K562 (cell line): Measurements from ENCODE around the gene PKD2. TPM values are rescaled to one million over a fixed set of nuclear protein-coding genes. Genes with fewer than 3 reads are reported as not detected.

Source experiments
- CBFA2T2 ChIP-seq: fragments of 450-650 bp; conservative IDR thresholded peaks from 2 replicates; pipeline ENCODE4 v1.6.1; 2017; ENCODE audit warnings: mild to moderate bottlenecking
- DIDO1 ChIP-seq: fragments of 450-650 bp; IDR thresholded peaks from 2 replicates; pipeline ENCODE4 v1.6.1; 2016; ENCODE audit warnings: low read depth, missing biosample characterization, missing genetic modification characterization
- E2F3 ChIP-seq: fragments of 250-450 bp; sonication (Bioruptor Pico); IDR thresholded peaks from 2 replicates; pipeline ENCODE4 v1.4.0; 2020; ENCODE audit warnings: mild to moderate bottlenecking
- HDAC6 ChIP-seq: IDR thresholded peaks from 2 replicates; pipeline ENCODE4 v1.6.1; 2012; ENCODE audit warnings: low read depth, mild to moderate bottlenecking, control low read depth, inconsistent platforms, low read length, moderate library complexity
- NONO ChIP-seq, 2 experiments: fragments of 200-400 bp in 1 of 2; fragments of 450-650 bp in 1 of 2; formaldehyde crosslinking in 1 of 2; IDR thresholded peaks; 2 replicates each; pipeline ENCODE4 v1.6.1; 2017; ENCODE audit warnings: low read depth in 2 of 2, mild to moderate bottlenecking in 2 of 2, moderate library complexity in 2 of 2, low read length in 1 of 2
- TAF1 ChIP-seq: IDR thresholded peaks from 2 replicates; pipeline ENCODE4 v1.6.1; 2011; ENCODE audit warnings: mild to moderate bottlenecking, low read length, moderate library complexity; ENCODE audit not compliant: insufficient read depth, control insufficient read depth, severe bottlenecking; ENCODE audit errors: extremely low read depth
- THRAP3 ChIP-seq: fragments of 450-650 bp; IDR thresholded peaks from 2 replicates; pipeline ENCODE4 v1.6.1; 2016; ENCODE audit warnings: mild to moderate bottlenecking, inconsistent platforms, borderline replicate concordance
- ZC3H4 ChIP-seq: sonication (generic); formaldehyde crosslinking; IDR thresholded peaks from 2 replicates; pipeline ENCODE4 v1.9.0; 2021; ENCODE audit warnings: missing genetic modification reagents, borderline replicate concordance
- ZFX ChIP-seq: sonication (generic); formaldehyde crosslinking; IDR thresholded peaks from 2 replicates; pipeline ENCODE4 v1.8.0; 2022; ENCODE audit warnings: mild to moderate bottlenecking, missing genetic modification reagents, moderate library complexity
- ZNF444 ChIP-seq: fragments of 250-450 bp; sonication (Bioruptor Pico); IDR thresholded peaks from 2 replicates; pipeline ENCODE4 v1.4.0; 2020; ENCODE audit warnings: mild to moderate bottlenecking, moderate library complexity
- ZNF707 ChIP-seq: fragments of 250-450 bp; sonication (Bioruptor Pico); conservative IDR thresholded peaks from 2 replicates; pipeline ENCODE4 v1.8.0; 2022; ENCODE audit warnings: inconsistent platforms, mild to moderate bottlenecking, moderate library complexity
- polyA plus RNA-seq, 8 experiments: library from polyadenylated mRNA; depleted of rRNA in 4 of 8; stranded (reverse) in 5 of 8; unstranded in 3 of 8; fragments of >200 nt; fragmentation: Nextera tagmentation in 2 of 8; fragmentation: Illumina TruSeq in 1 of 8; extraction: Ambion mirVana in 2 of 8; extraction: Trizol in 1 of 8; gene quantifications; 2 replicates each; pipeline versions ENCODE4 v1.2.1 to v1.2.3, GENCODE V29; 2011 to 2014; ENCODE audit warnings: inconsistent platforms in 1 of 8, missing spikeins in 1 of 8
- total RNA-seq, 7 experiments: library from RNA; depleted of rRNA in 6 of 7; stranded (reverse); fragments of >200 nt in 6 of 7; fragmentation: Illumina TruSeq in 2 of 7; extraction: Trizol in 2 of 7; gene quantifications; 2 replicates each; pipeline versions ENCODE4 v1.2.1 to v1.2.3, GENCODE V29; 2011 to 2021; ENCODE audit warnings: low replicate concordance in 1 of 7
- TF ChIP-seq, protein P1 (sequence below), 2 experiments: IDR thresholded peaks; 2 replicates each; pipeline ENCODE4 v1.6.1; 2011; ENCODE audit warnings: borderline replicate concordance in 1 of 2, control low read depth in 1 of 2, low read depth in 1 of 2, low read length in 1 of 2, mild to moderate bottlenecking in 1 of 2, mixed read lengths in 1 of 2, moderate library complexity in 1 of 2; ENCODE audit not compliant: insufficient read depth in 1 of 2, insufficient read length in 1 of 2, poor library complexity in 1 of 2, severe bottlenecking in 1 of 2; ENCODE audit errors: extremely low read depth in 1 of 2
- TF ChIP-seq, protein P2 (sequence below): sonication (generic); formaldehyde crosslinking; IDR thresholded peaks from 2 replicates; pipeline ENCODE4 v1.8.1; 2023; ENCODE audit warnings: mild to moderate bottlenecking, missing genetic modification reagents
- TF ChIP-seq, protein P3 (sequence below): fragments of 150-350 bp; IDR thresholded peaks from 2 replicates; pipeline ENCODE4 v1.6.1; 2014; ENCODE audit warnings: low read depth, mild to moderate bottlenecking, low read length, borderline replicate concordance
- TF ChIP-seq, protein P4 (sequence below): fragments of 200-800 bp; sonication (Bioruptor generic); IDR thresholded peaks from 2 replicates; pipeline ENCODE4 v1.6.1; 2017; ENCODE audit warnings: missing genetic modification characterization, missing compliant biosample characterization
- TF ChIP-seq, protein P5 (sequence below): fragments of 250-450 bp; sonication (Bioruptor Pico); IDR thresholded peaks from 2 replicates; pipeline ENCODE4 v1.8.0; 2021; ENCODE audit warnings: mild to moderate bottlenecking, moderate library complexity

PKD2 gene
- total and polyA plus RNA-seq, 9 of the 15 experiments (the other 6 are each of a cell fraction or from before 2014, with no cell fraction given), result 0.11 to 1.2 (median 0.47) TPM

DNA sequence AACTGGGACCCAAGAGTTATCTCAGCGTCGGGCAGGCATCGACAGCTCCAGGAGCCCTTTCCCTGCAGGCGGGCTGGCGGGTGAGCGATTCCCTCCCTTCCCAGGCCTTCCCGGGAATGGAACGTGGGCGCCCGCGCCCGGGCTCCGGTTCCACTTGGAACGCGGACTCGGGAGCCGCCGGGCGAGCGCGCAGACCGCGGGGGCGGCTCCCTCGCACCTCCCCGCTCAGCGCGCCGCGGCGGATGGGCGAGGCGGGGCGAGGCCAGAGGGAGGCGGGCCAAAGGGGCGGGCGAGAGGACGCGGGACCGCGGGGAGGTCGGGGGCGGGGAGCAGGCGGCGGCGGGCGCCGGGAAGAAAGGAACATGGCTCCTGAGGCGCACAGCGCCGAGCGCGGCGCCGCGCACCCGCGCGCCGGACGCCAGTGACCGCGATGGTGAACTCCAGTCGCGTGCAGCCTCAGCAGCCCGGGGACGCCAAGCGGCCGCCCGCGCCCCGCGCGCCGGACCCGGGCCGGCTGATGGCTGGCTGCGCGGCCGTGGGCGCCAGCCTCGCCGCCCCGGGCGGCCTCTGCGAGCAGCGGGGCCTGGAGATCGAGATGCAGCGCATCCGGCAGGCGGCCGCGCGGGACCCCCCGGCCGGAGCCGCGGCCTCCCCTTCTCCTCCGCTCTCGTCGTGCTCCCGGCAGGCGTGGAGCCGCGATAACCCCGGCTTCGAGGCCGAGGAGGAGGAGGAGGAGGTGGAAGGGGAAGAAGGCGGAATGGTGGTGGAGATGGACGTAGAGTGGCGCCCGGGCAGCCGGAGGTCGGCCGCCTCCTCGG lies at the start of gene PKD2 (continued):
- TF ChIP-seq NONO (IDR thresholded peaks at IDR 0.05; ENCODE audit: low read depth in 2 of 2, low read length in 1 of 2) (no peak), DIDO1 (no peak), ZNF444 (CRISPR knock-in tag) (no peak), TAF1 (no peak), ZC3H4 (CRISPR knock-in tag) (no peak), ZFX (peak; percentile 39; the same call in 1 of the 2 replicates), HDAC6 (0 out of 2 replicates have a peak, but pooled peaks have one; percentile 13), ZNF707 (CRISPR knock-in tag) (no peak), THRAP3 (no peak), CBFA2T2 (no peak), E2F3 (CRISPR knock-in tag) (no peak)
- TF ChIP-seq, protein P1, sequence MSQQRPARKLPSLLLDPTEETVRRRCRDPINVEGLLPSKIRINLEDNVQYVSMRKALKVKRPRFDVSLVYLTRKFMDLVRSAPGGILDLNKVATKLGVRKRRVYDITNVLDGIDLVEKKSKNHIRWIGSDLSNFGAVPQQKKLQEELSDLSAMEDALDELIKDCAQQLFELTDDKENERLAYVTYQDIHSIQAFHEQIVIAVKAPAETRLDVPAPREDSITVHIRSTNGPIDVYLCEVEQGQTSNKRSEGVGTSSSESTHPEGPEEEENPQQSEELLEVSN (IDR thresholded peaks at IDR 0.05; ENCODE audit: borderline replicate concordance in 1 of 2, extremely low read depth in 1 of 2, insufficient read depth in 1 of 2, insufficient read length in 1 of 2, low read depth in 1 of 2, low read length in 1 of 2, poor library complexity in 1 of 2, severe bottlenecking in 1 of 2), result peak; percentile 68 to 95
- TF ChIP-seq, protein P2, sequence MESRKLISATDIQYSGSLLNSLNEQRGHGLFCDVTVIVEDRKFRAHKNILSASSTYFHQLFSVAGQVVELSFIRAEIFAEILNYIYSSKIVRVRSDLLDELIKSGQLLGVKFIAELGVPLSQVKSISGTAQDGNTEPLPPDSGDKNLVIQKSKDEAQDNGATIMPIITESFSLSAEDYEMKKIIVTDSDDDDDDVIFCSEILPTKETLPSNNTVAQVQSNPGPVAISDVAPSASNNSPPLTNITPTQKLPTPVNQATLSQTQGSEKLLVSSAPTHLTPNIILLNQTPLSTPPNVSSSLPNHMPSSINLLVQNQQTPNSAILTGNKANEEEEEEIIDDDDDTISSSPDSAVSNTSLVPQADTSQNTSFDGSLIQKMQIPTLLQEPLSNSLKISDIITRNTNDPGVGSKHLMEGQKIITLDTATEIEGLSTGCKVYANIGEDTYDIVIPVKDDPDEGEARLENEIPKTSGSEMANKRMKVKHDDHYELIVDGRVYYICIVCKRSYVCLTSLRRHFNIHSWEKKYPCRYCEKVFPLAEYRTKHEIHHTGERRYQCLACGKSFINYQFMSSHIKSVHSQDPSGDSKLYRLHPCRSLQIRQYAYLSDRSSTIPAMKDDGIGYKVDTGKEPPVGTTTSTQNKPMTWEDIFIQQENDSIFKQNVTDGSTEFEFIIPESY (CRISPR knock-in tag), result 0 out of 2 replicates have a peak, but pooled peaks have one; percentile 12
- TF ChIP-seq, protein P3, sequence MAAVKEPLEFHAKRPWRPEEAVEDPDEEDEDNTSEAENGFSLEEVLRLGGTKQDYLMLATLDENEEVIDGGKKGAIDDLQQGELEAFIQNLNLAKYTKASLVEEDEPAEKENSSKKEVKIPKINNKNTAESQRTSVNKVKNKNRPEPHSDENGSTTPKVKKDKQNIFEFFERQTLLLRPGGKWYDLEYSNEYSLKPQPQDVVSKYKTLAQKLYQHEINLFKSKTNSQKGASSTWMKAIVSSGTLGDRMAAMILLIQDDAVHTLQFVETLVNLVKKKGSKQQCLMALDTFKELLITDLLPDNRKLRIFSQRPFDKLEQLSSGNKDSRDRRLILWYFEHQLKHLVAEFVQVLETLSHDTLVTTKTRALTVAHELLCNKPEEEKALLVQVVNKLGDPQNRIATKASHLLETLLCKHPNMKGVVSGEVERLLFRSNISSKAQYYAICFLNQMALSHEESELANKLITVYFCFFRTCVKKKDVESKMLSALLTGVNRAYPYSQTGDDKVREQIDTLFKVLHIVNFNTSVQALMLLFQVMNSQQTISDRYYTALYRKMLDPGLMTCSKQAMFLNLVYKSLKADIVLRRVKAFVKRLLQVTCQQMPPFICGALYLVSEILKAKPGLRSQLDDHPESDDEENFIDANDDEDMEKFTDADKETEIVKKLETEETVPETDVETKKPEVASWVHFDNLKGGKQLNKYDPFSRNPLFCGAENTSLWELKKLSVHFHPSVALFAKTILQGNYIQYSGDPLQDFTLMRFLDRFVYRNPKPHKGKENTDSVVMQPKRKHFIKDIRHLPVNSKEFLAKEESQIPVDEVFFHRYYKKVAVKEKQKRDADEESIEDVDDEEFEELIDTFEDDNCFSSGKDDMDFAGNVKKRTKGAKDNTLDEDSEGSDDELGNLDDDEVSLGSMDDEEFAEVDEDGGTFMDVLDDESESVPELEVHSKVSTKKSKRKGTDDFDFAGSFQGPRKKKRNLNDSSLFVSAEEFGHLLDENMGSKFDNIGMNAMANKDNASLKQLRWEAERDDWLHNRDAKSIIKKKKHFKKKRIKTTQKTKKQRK, result no peak
- TF ChIP-seq, protein P4, sequence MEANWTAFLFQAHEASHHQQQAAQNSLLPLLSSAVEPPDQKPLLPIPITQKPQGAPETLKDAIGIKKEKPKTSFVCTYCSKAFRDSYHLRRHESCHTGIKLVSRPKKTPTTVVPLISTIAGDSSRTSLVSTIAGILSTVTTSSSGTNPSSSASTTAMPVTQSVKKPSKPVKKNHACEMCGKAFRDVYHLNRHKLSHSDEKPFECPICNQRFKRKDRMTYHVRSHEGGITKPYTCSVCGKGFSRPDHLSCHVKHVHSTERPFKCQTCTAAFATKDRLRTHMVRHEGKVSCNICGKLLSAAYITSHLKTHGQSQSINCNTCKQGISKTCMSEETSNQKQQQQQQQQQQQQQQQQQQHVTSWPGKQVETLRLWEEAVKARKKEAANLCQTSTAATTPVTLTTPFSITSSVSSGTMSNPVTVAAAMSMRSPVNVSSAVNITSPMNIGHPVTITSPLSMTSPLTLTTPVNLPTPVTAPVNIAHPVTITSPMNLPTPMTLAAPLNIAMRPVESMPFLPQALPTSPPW (CRISPR knock-in tag), result peak; percentile 43
- TF ChIP-seq, protein P5, sequence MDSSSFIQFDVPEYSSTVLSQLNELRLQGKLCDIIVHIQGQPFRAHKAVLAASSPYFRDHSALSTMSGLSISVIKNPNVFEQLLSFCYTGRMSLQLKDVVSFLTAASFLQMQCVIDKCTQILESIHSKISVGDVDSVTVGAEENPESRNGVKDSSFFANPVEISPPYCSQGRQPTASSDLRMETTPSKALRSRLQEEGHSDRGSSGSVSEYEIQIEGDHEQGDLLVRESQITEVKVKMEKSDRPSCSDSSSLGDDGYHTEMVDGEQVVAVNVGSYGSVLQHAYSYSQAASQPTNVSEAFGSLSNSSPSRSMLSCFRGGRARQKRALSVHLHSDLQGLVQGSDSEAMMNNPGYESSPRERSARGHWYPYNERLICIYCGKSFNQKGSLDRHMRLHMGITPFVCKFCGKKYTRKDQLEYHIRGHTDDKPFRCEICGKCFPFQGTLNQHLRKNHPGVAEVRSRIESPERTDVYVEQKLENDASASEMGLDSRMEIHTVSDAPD (CRISPR knock-in tag), result no peak
